Esophagus muscularis mucosa (tissue), 4 donors: ENCODE measurements around the gene TMCO4.

ENCODE experiments used
- CTCF ChIP-seq, 3 experiments: fragments of 200-600 bp in 2 of 3; fragments of 450-650 bp in 1 of 3; sonication (generic) in 2 of 3; IDR thresholded peaks; one replicate each; pipeline ENCODE4 v1.5.1; 2017 to 2019; ENCODE audit warnings: antibody characterized with exemption in 3 of 3, mild to moderate bottlenecking in 2 of 3, moderate library complexity in 1 of 3
- EP300 ChIP-seq: sonication (generic); formaldehyde crosslinking; IDR thresholded peaks from one replicate; pipeline ENCODE4 v1.6.1; 2017; ENCODE audit warnings: antibody characterized with exemption
- POLR2A ChIP-seq: fragments of 450-650 bp; IDR thresholded peaks from one replicate; pipeline ENCODE4 v1.6.1; 2017; ENCODE audit warnings: antibody characterized with exemption, moderate library complexity, mild to moderate bottlenecking, low read depth
- POLR2AphosphoS5 ChIP-seq, 2 donors: sonication (generic); formaldehyde crosslinking; IDR thresholded peaks; one replicate each; pipeline ENCODE4 v1.6.1; 2017; ENCODE audit warnings: antibody characterized with exemption in 2 of 2

- TF ChIP-seq POLR2A (no peak), CTCF (IDR thresholded peaks at IDR 0.05) (no peak), EP300 (no peak), POLR2AphosphoS5 (IDR thresholded peaks at IDR 0.05) (no peak)
These were observed 9.5 kb upstream of the TMCO4 start for GRCh38 chr1:19809044-19809750.
